ENCODE measurements around the gene MEIKIN. TPM values are rescaled to one million over a fixed set of nuclear protein-coding genes. Genes with fewer than 3 reads are reported as not detected.

MEIKIN gene
- total RNA-seq, 4 donors from 2014 or later: not detected

GRCh38 chr5:131928957-131929356 is 16.5 kb downstream of the MEIKIN start:
- H3K4me1 ChIP-seq: no peaks in the 10 kb centered on the region
- no peaks in the 10 kb centered on the region for H3K27me3 ChIP-seq
- no peak for DNase-seq (ENCODE audit: low spot score in 2 of 2)
- H3K9me3 ChIP-seq: peaks cover 0 to 60% (median 6%) of the 10 kb centered on the region in 4 donors
- no peak for TF ChIP-seq CTCF (IDR thresholded peaks at IDR 0.05)
- TF ChIP-seq POLR2A (IDR thresholded peaks at IDR 0.05): no peak
- no peak for TF ChIP-seq EP300 (IDR thresholded peaks at IDR 0.05)
- no peaks in the 10 kb centered on the region for H3K36me3 ChIP-seq
- H3K4me3 ChIP-seq: no peak overlapping the region
- no peak overlapping the region for H3K27ac ChIP-seq

GRCh38 chr5:131926168-131926567 is 19.3 kb downstream of the MEIKIN start:
- H3K27me3 ChIP-seq: no peaks in the 10 kb centered on the region
- WGBS, 2 donors: 84 to 93% methylated on average over 3 of the region's 3 CpGs
- H3K4me3 ChIP-seq: no peak overlapping the region
- H3K27ac ChIP-seq: no peak overlapping the region
- peaks cover 0 to 57% (median 6%) of the 10 kb centered on the region in 4 donors for H3K9me3 ChIP-seq
- no peaks in the 10 kb centered on the region for H3K36me3 ChIP-seq
- TF ChIP-seq CTCF (IDR thresholded peaks at IDR 0.05) (no peak), EP300 (IDR thresholded peaks at IDR 0.05) (no peak), POLR2A (IDR thresholded peaks at IDR 0.05) (no peak)
- DNase-seq (ENCODE audit: low spot score in 2 of 2): no peak
- H3K4me1 ChIP-seq: no peaks in the 10 kb centered on the region

GRCh38 chr5:131916481-131916880 is 29.0 kb downstream of the MEIKIN start:
- Histone ChIP-seq H3K4me1 (no peaks in the 10 kb centered on the region), H3K4me3 (no peak overlapping the region), H3K27ac (no peak overlapping the region), H3K36me3 (no peaks in the 10 kb centered on the region), H3K27me3 (no peaks in the 10 kb centered on the region), H3K9me3 (no peaks in the 10 kb centered on the region)
- WGBS, 2 donors: 49 to 61% methylated on average over 2 of the region's 2 CpGs
- TF ChIP-seq POLR2A (IDR thresholded peaks at IDR 0.05): no peak
- TF ChIP-seq CTCF (IDR thresholded peaks at IDR 0.05): no peak
- TF ChIP-seq EP300 (IDR thresholded peaks at IDR 0.05): no peak
- no peak for DNase-seq (ENCODE audit: low spot score in 2 of 2)

GRCh38 chr5:131914472-131914871 is 31.0 kb downstream of the MEIKIN start:
- H3K36me3 ChIP-seq: no peaks in the 10 kb centered on the region
- no peak overlapping the region for H3K27ac ChIP-seq
- no peaks in the 10 kb centered on the region for H3K27me3 ChIP-seq
- DNase-seq (ENCODE audit: low spot score in 2 of 2): no peak
- H3K4me1 ChIP-seq: no peaks in the 10 kb centered on the region
- H3K4me3 ChIP-seq: no peak overlapping the region
- TF ChIP-seq CTCF (IDR thresholded peaks at IDR 0.05): no peak
- no peak for TF ChIP-seq POLR2A (IDR thresholded peaks at IDR 0.05)
- TF ChIP-seq EP300 (IDR thresholded peaks at IDR 0.05): no peak
- H3K9me3 ChIP-seq: no peaks in the 10 kb centered on the region

- TF ChIP-seq POLR2A (IDR thresholded peaks at IDR 0.05) (no peak), CTCF (IDR thresholded peaks at IDR 0.05) (no peak), EP300 (IDR thresholded peaks at IDR 0.05) (no peak)
- Histone ChIP-seq H3K4me1 (no peaks in the 10 kb centered on the region), H3K27ac (no peak overlapping the region), H3K9me3 (no peaks in the 10 kb centered on the region), H3K36me3 (no peaks in the 10 kb centered on the region), H3K4me3 (no peak overlapping the region), H3K27me3 (no peaks in the 10 kb centered on the region)
- WGBS, 2 donors: 59% methylated on average over 3 of the region's 3 CpGs
- no peak for DNase-seq (ENCODE audit: low spot score in 2 of 2)
These were observed 31.9 kb downstream of the MEIKIN start for GRCh38 chr5:131913603-131914002.

Measured in tibial nerve (tissue), 4 donors.